K562 (cell line): ENCODE results near the gene BCL7C. TPM values are rescaled to one million over a fixed set of nuclear protein-coding genes. Genes with fewer than 3 reads are reported as not detected.

Experiments
- GTF3C2 ChIP-seq: IDR thresholded peaks from 3 replicates; pipeline ENCODE4 v1.6.1; 2011; ENCODE audit warnings: borderline replicate concordance, mild to moderate bottlenecking, moderate library complexity; ENCODE audit not compliant: insufficient read length; ENCODE audit errors: extremely low read depth
- HDGF ChIP-seq: fragments of 450-650 bp; IDR thresholded peaks from 2 replicates; pipeline ENCODE4 v1.6.1; 2016
- JUND ChIP-seq, 2 experiments: IDR thresholded peaks; 2 replicates in 1 of 2; 3 replicates in 1 of 2; pipeline ENCODE4 v1.6.1; 2011; ENCODE audit warnings: borderline replicate concordance in 2 of 2, low read depth in 2 of 2, low read length in 2 of 2, improper control_type of control experiment in 1 of 2, missing biosample characterization in 1 of 2, missing genetic modification characterization in 1 of 2, missing genetic modification reagents in 1 of 2
- MXD1 ChIP-seq: fragments of 250-450 bp; sonication (Bioruptor Pico); IDR thresholded peaks from 2 replicates; pipeline ENCODE4 v1.8.0; 2021; ENCODE audit warnings: borderline replicate concordance, mild to moderate bottlenecking, moderate library complexity; ENCODE audit not compliant: poor library complexity, severe bottlenecking
- NEUROD1 ChIP-seq: fragments of 150-350 bp; IDR thresholded peaks from 2 replicates; pipeline ENCODE4 v1.6.1; 2014; ENCODE audit warnings: borderline replicate concordance, low read length, low read depth; ENCODE audit not compliant: partially characterized antibody
- NFE2L1 ChIP-seq: fragments of 450-650 bp; IDR thresholded peaks from 2 replicates; pipeline ENCODE4 v1.6.1; 2016; ENCODE audit warnings: missing genetic modification characterization, low read depth, mild to moderate bottlenecking, missing compliant biosample characterization, moderate library complexity, borderline replicate concordance
- PATZ1 ChIP-seq: fragments of 250-450 bp; sonication (Bioruptor Pico); IDR thresholded peaks from 2 replicates; pipeline ENCODE4 v1.5.0; 2020; ENCODE audit warnings: mild to moderate bottlenecking, borderline replicate concordance
- SPI1 ChIP-seq: IDR thresholded peaks from 2 replicates; pipeline ENCODE4 v1.6.1; 2011; ENCODE audit warnings: low read depth, low read length, control low read depth, borderline replicate concordance
- VEZF1 ChIP-seq: fragments of 200-800 bp; sonication (Bioruptor generic); IDR thresholded peaks from 2 replicates; pipeline ENCODE4 v1.6.1; 2017; ENCODE audit warnings: missing genetic modification characterization, missing compliant biosample characterization
- YY1 ChIP-seq, 3 experiments: IDR thresholded peaks; 2 replicates each; pipeline ENCODE4 v1.6.1; 2011; ENCODE audit warnings: low read length in 2 of 3, mild to moderate bottlenecking in 2 of 3, moderate library complexity in 2 of 3, borderline replicate concordance in 1 of 3, control low read depth in 1 of 3, low read depth in 1 of 3; ENCODE audit not compliant: insufficient read depth in 3 of 3, insufficient replicate concordance in 2 of 3, control insufficient read depth in 1 of 3, insufficient read length in 1 of 3; ENCODE audit errors: extremely low read depth in 1 of 3
- ZNF584 ChIP-seq: fragments of 200-800 bp; sonication (Bioruptor generic); IDR thresholded peaks from 2 replicates; pipeline ENCODE4 v1.6.1; 2016; ENCODE audit warnings: low read depth, mild to moderate bottlenecking, missing genetic modification characterization, missing compliant biosample characterization
- polyA plus RNA-seq, 8 experiments: library from polyadenylated mRNA; depleted of rRNA in 4 of 8; stranded (reverse) in 5 of 8; unstranded in 3 of 8; fragments of >200 nt; fragmentation: Nextera tagmentation in 2 of 8; fragmentation: Illumina TruSeq in 1 of 8; extraction: Ambion mirVana in 2 of 8; extraction: Trizol in 1 of 8; gene quantifications; 2 replicates each; pipeline versions ENCODE4 v1.2.1 to v1.2.3, GENCODE V29; 2011 to 2014; ENCODE audit warnings: inconsistent platforms in 1 of 8, missing spikeins in 1 of 8
- total RNA-seq, 7 experiments: library from RNA; depleted of rRNA in 6 of 7; stranded (reverse); fragments of >200 nt in 6 of 7; fragmentation: Illumina TruSeq in 2 of 7; extraction: Trizol in 2 of 7; gene quantifications; 2 replicates each; pipeline versions ENCODE4 v1.2.1 to v1.2.3, GENCODE V29; 2011 to 2021; ENCODE audit warnings: low replicate concordance in 1 of 7

BCL7C gene
- total and polyA plus RNA-seq, 9 of the 15 experiments (the other 6 are each of a cell fraction or from before 2014, with no cell fraction given) = 1.7 to 85.8 (median 19.6) TPM

GRCh38 chr16:30844671-30845449 lies 49.0 kb downstream of the BCL7C start (continued):
- TF ChIP-seq GTF3C2 (no peak), PATZ1 (CRISPR knock-in tag) (no peak), SPI1 (0 out of 2 replicates have a peak, but pooled peaks have one; percentile 30), NFE2L1 (no peak), VEZF1 (CRISPR knock-in tag) (peak; percentile 30; the same call in 1 of the 2 replicates), ZNF584 (CRISPR knock-in tag) (no peak), YY1 (IDR thresholded peaks at IDR 0.05; ENCODE audit: borderline replicate concordance in 1 of 3, control insufficient read depth in 1 of 3, extremely low read depth in 1 of 3, insufficient read depth in 3 of 3, insufficient read length in 1 of 3, insufficient replicate concordance in 2 of 3, low read depth in 1 of 3, low read length in 2 of 3) (peak in 1 of 3 experiments; percentile 11), NEUROD1 (peak; percentile 13), JUND (IDR thresholded peaks at IDR 0.05; ENCODE audit: borderline replicate concordance, low read depth, low read length) (peak; percentile 75), JUND (tag; IDR thresholded peaks at IDR 0.05; ENCODE audit: borderline replicate concordance, low read depth, low read length) (peak; percentile 41; the same call in 2 of the 3 replicates), MXD1 (no peak), HDGF (no peak)
